ENCODE measurements around the gene SEMA3C. TPM values are rescaled to one million over a fixed set of nuclear protein-coding genes. Genes with fewer than 3 reads are reported as not detected.

The SEMA3C gene
- total RNA-seq, 2 experiments from 2014 or later = not detected

DNA sequence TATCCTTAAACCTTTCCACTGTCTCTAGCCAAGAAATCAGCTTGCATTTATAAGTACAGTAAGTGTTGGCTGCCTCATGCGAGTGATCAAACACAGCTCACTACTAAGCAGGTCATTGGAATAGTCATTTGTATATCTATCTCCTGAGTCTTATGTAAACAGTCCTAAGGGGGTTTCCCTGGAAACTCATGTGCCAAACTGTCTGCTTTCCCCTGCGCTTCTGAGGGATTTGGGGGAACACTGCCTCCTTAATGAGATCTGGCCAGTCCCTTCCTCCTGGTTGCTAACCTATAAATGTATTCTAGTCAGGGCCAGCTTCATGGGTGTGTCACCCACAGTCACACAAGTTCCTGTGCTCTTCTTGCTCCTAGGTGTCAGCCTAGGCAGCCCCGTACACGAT lies 147.3 kb downstream of the SEMA3C start:
- no peaks in the 10 kb centered on the region for H3K27me3 Mint-ChIP-seq
- no peaks in the 10 kb centered on the region for H3K4me1 Mint-ChIP-seq (ENCODE audit: low read depth)
- TF ChIP-seq, protein P1, sequence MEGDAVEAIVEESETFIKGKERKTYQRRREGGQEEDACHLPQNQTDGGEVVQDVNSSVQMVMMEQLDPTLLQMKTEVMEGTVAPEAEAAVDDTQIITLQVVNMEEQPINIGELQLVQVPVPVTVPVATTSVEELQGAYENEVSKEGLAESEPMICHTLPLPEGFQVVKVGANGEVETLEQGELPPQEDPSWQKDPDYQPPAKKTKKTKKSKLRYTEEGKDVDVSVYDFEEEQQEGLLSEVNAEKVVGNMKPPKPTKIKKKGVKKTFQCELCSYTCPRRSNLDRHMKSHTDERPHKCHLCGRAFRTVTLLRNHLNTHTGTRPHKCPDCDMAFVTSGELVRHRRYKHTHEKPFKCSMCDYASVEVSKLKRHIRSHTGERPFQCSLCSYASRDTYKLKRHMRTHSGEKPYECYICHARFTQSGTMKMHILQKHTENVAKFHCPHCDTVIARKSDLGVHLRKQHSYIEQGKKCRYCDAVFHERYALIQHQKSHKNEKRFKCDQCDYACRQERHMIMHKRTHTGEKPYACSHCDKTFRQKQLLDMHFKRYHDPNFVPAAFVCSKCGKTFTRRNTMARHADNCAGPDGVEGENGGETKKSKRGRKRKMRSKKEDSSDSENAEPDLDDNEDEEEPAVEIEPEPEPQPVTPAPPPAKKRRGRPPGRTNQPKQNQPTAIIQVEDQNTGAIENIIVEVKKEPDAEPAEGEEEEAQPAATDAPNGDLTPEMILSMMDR (IDR thresholded peaks at IDR 0.05) = no peak
- POLR2A ChIA-PET = no interaction called here
- no peak overlapping the region for H3K27ac Mint-ChIP-seq
- no peak for ATAC-seq
- H3K9me3 Mint-ChIP-seq = no peaks in the 10 kb centered on the region
- H3K36me3 Mint-ChIP-seq (ENCODE audit: low read depth) = no peaks in the 10 kb centered on the region
- no peak for DNase-seq
- CTCF ChIA-PET = no interaction called here
- intact Hi-C loops (cut with micrococcal nuclease) = no loop called here
- H3K4me3 Mint-ChIP-seq = no peak overlapping the region

DNA sequence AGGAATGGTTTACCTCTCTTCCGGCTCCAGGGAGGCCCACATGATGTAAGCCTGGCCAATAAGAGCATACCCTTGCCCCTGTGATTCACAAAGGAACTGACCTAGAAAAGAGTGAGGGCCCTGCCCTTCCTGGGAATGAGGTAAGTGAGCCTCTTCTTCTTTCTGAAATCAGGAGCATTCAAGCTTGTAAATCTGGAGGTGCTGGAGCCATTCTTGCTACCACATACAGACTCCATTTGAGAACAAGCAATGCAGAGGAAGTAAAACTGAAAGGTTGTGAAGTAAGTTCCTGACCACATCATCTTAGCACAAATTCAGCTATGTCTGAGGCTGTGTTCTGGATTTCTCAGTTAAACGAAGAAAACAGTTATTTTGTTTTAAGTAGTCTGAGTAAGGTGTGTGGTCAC lies 148.2 kb downstream of the SEMA3C start:
- no peak overlapping the region for H3K27ac Mint-ChIP-seq
- no peaks in the 10 kb centered on the region for H3K4me1 Mint-ChIP-seq (ENCODE audit: low read depth)
- intact Hi-C loops (cut with micrococcal nuclease) = no loop called here
- TF ChIP-seq, protein P1 (IDR thresholded peaks at IDR 0.05) = no peak
- H3K27me3 Mint-ChIP-seq = no peaks in the 10 kb centered on the region
- DNase-seq (no peak), ATAC-seq (no peak)
- CTCF ChIA-PET = no interaction called here
- no peaks in the 10 kb centered on the region for H3K9me3 Mint-ChIP-seq
- POLR2A ChIA-PET = no interaction called here
- H3K36me3 Mint-ChIP-seq (ENCODE audit: low read depth) = no peaks in the 10 kb centered on the region
- no peak overlapping the region for H3K4me3 Mint-ChIP-seq

DNA sequence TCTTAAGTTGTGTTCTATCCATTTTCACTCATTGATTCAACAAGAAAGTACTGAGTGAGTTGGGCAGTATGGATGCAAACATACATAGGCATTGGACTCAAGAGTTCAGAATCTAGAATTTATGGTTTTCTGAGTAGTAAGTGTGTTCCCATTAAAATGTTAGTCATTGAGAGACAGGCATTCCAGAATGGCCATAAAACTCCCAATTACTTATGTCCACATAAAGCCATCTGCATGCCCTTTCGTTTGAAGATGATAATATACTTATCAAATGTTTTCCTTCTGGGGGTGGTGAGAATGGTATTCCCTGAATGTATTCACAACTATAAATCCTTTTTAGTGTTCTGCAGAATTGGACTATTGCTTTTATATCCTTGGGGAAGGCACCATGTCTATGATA lies 148.8 kb downstream of the SEMA3C start:
- H3K4me3 Mint-ChIP-seq = no peak overlapping the region
- TF ChIP-seq, protein P1 (IDR thresholded peaks at IDR 0.05) = no peak
- H3K27me3 Mint-ChIP-seq = no peaks in the 10 kb centered on the region
- H3K27ac Mint-ChIP-seq = no peak overlapping the region
- H3K36me3 Mint-ChIP-seq (ENCODE audit: low read depth) = no peaks in the 10 kb centered on the region
- ATAC-seq = no peak
- no peaks in the 10 kb centered on the region for H3K9me3 Mint-ChIP-seq
- no peaks in the 10 kb centered on the region for H3K4me1 Mint-ChIP-seq (ENCODE audit: low read depth)
- intact Hi-C loops (cut with micrococcal nuclease) = no loop called here
- POLR2A ChIA-PET = no interaction called here
- CTCF ChIA-PET = no interaction called here
- DNase-seq = no peak

DNA sequence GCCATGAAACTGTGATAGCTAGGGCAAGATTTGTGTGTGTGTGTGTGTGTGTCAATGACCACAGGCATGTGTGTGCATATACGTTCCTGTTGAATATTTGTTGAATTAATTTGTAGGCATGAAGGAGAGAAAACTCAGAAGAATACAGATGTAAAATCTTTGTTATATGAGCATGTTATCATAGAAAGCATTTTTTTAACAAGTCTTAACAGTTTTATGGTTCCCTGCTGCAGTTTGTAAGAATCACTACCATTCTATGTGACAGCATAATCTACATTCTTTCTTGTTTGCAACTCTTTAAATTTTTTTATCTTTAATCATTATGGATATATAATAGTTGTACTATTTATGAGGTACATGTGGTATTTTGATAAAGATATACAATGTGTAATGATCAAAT lies 150.1 kb downstream of the SEMA3C start:
- TF ChIP-seq, protein P1 (IDR thresholded peaks at IDR 0.05) = no peak
- ChIA-PET POLR2A (no interaction called here), CTCF (no interaction called here)
- DNase-seq = no peak
- no peaks in the 10 kb centered on the region for H3K36me3 Mint-ChIP-seq (ENCODE audit: low read depth)
- no peak for ATAC-seq
- H3K4me3 Mint-ChIP-seq = no peak overlapping the region
- intact Hi-C loops (cut with micrococcal nuclease) = no loop called here
- H3K4me1 Mint-ChIP-seq (ENCODE audit: low read depth) = no peaks in the 10 kb centered on the region
- H3K27me3 Mint-ChIP-seq = no peaks in the 10 kb centered on the region
- no peaks in the 10 kb centered on the region for H3K9me3 Mint-ChIP-seq
- no peak overlapping the region for H3K27ac Mint-ChIP-seq

DNA sequence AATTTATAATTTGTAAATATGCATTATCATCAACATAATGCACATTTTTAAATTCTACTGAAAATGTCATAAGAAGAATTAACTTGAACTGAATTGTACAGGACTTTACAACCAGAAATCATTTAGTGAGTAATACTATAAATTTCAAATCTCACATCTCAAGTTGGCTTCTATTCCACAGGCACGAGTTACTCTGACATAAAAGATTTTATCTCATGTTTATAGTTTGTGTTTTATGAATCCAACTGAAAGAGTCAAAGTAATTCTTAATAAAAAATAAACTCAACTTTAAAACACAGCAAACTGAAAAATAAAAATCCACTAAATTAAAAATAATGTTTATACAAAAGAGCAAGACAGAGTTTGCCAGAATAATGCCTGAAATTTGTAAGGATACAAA lies 151.2 kb downstream of the SEMA3C start:
- no peaks in the 10 kb centered on the region for H3K9me3 Mint-ChIP-seq
- POLR2A ChIA-PET = no interaction called here
- H3K4me1 Mint-ChIP-seq (ENCODE audit: low read depth) = no peaks in the 10 kb centered on the region
- DNase-seq (no peak), ATAC-seq (no peak)
- H3K36me3 Mint-ChIP-seq (ENCODE audit: low read depth) = no peaks in the 10 kb centered on the region
- TF ChIP-seq, protein P1 (IDR thresholded peaks at IDR 0.05) = no peak
- H3K27me3 Mint-ChIP-seq = no peaks in the 10 kb centered on the region
- CTCF ChIA-PET = no interaction called here
- H3K27ac Mint-ChIP-seq = no peak overlapping the region
- no peak overlapping the region for H3K4me3 Mint-ChIP-seq
- intact Hi-C loops (cut with micrococcal nuclease) = no loop called here
